ENCODE data around the gene QRICH1. TPM values are rescaled to one million over a fixed set of nuclear protein-coding genes. Genes with fewer than 3 reads are reported as not detected.

QRICH1 gene
- total RNA-seq, 2 experiments from 2014 or later, result 141 to 153 TPM

- Mint-ChIP-seq H3K9me3 (no peaks in the 10 kb centered on the region), H3K36me3 (peaks cover 19% of the 10 kb centered on the region), H3K27me3 (no peaks in the 10 kb centered on the region), H3K27ac (peak overlapping the region; percentile 72), H3K4me3 (no peak overlapping the region), H3K4me1 (peaks cover 42% of the 10 kb centered on the region)
- ATAC-seq (ENCODE audit: low read depth) (no peak), DNase-seq (no peak)
- POLR2A ChIA-PET, result interaction anchor here (0.6 to 9.8 kb wide), 5 partner anchors 8 to 68 kb away, joined by 3 to 244 read pairs (median 3); partner anchors contain the start of genes QRICH1 and WDR6
These were observed 68.7 kb downstream of the QRICH1 start for GRCh38 chr3:49025005-49025792.

GRCh38 chr3:49024449-49024848 lies 69.4 kb downstream of the QRICH1 start:
- H3K4me1 Mint-ChIP-seq, result peaks cover 40% of the 10 kb centered on the region
- H3K27ac Mint-ChIP-seq, result no peak overlapping the region
- H3K27me3 Mint-ChIP-seq, result no peaks in the 10 kb centered on the region
- no peaks in the 10 kb centered on the region for H3K9me3 Mint-ChIP-seq
- peaks cover 19% of the 10 kb centered on the region for H3K36me3 Mint-ChIP-seq
- no peak for DNase-seq
- no peak for ATAC-seq (ENCODE audit: low read depth)
- H3K4me3 Mint-ChIP-seq, result no peak overlapping the region
- POLR2A ChIA-PET, result interaction anchor here (0.8 to 9.8 kb wide), 4 partner anchors 18 to 69 kb away, joined by 3 to 244 read pairs (median 54); partner anchors contain the start of genes QRICH1 and WDR6

DNA sequence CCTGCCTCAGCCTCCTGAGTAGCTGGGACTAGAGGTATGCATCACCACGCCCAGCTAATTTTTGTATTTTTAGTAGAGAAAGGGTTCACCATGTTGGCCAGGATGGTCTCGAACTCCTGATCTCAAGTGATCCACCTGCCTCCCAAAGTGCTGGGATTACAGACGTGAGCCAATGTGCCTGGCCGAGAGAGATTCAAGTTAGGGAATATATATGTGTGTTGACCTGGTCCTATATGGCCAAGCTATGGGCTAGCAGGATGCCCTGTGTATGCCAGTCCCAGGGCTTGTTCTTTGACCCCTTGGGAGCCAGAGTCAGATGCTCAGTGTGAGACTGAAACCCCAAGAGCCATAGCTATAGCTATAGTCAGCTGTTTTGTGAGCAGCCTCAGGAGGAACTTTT lies 70.1 kb downstream of the QRICH1 start:
- peaks cover 19% of the 10 kb centered on the region for H3K36me3 Mint-ChIP-seq
- no peaks in the 10 kb centered on the region for H3K27me3 Mint-ChIP-seq
- peak overlapping the region; percentile 48 for H3K27ac Mint-ChIP-seq
- H3K4me3 Mint-ChIP-seq, result peak overlapping the region; percentile 89
- H3K4me1 Mint-ChIP-seq, result peaks cover 39% of the 10 kb centered on the region
- POLR2A ChIA-PET, result interaction anchor here (1.5 to 9.8 kb wide), 3 partner anchors 17 to 70 kb away, joined by 7 to 244 read pairs (median 101); partner anchors contain the start of genes QRICH1 and WDR6
- ATAC-seq (ENCODE audit: low read depth) (no peak), DNase-seq (no peak)
- H3K9me3 Mint-ChIP-seq, result no peaks in the 10 kb centered on the region

DNA sequence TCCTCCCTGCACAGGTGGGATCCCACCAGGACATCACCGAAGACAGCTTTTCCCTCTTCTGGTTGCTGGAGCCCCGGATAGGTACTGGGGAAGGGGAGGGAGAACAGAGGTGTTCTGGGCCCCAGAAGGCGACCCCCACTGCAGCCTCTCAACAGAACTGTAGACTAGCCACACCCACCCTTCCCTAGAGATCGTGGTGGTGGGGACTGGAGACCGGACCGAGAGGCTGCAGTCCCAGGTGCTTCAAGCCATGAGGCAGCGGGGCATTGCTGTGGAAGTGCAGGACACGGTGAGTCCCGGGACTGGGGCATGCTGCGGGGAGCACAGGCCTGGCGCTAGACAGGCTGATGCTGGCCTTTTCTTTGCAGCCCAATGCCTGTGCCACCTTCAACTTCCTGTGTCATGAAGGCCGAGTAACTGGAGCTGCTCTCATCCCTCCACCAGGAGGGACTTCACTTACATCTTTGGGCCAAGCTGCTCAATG lies 71.1 kb downstream of the QRICH1 start:
- ATAC-seq (ENCODE audit: low read depth) (no peak), DNase-seq (no peak)
- peaks cover 31% of the 10 kb centered on the region for H3K4me1 Mint-ChIP-seq
- H3K27ac Mint-ChIP-seq, result peak overlapping the region; percentile 98
- peak overlapping the region; percentile 89 for H3K4me3 Mint-ChIP-seq
- H3K36me3 Mint-ChIP-seq, result peaks cover 17% of the 10 kb centered on the region
- POLR2A ChIA-PET, result interaction anchor here (1.0 to 10.1 kb wide), 12 partner anchors 8 to 318 kb away, joined by 3 to 244 read pairs (median 14); partner anchors contain the start of genes ARIH2, P4HTM, QRICH1 and USP19
- H3K9me3 Mint-ChIP-seq, result no peaks in the 10 kb centered on the region
- no peaks in the 10 kb centered on the region for H3K27me3 Mint-ChIP-seq

GRCh38 chr3:49021813-49022687 lies 71.8 kb downstream of the QRICH1 start, which contains the start of gene NDUFAF3:
Gene NDUFAF3 (plus strand): TSS chr3:49022121. CDS start chr3:49022145, 24 bp downstream.
- ATAC-seq (ENCODE audit: low read depth), result peak; percentile 71
- H3K4me3 Mint-ChIP-seq, result peak within 1 kb of the TSS; percentile 96
- H3K36me3 Mint-ChIP-seq, result peaks cover 14% of the 10 kb centered on the region
- H3K4me1 Mint-ChIP-seq, result peaks cover 31% of the 10 kb centered on the region
- H3K27me3 Mint-ChIP-seq, result no peaks in the 10 kb centered on the region
- peak; percentile 95 for DNase-seq
- H3K27ac Mint-ChIP-seq, result peak within 1 kb of the TSS; percentile 98
- no peaks in the 10 kb centered on the region for H3K9me3 Mint-ChIP-seq
- POLR2A ChIA-PET, result interaction anchor here (0.9 to 10.1 kb wide), 18 partner anchors 7 to 554 kb away, joined by 3 to 244 read pairs (median 6); partner anchors contain the start of genes ARIH2, IMPDH2, P4HTM and QRICH1

GRCh38 chr3:49021213-49021812 lies 72.6 kb downstream of the QRICH1 start:
- H3K4me3 Mint-ChIP-seq, result peak overlapping the region; percentile 96
- H3K36me3 Mint-ChIP-seq, result peaks cover 12% of the 10 kb centered on the region
- peak; percentile 67 for ATAC-seq (ENCODE audit: low read depth)

DNA sequence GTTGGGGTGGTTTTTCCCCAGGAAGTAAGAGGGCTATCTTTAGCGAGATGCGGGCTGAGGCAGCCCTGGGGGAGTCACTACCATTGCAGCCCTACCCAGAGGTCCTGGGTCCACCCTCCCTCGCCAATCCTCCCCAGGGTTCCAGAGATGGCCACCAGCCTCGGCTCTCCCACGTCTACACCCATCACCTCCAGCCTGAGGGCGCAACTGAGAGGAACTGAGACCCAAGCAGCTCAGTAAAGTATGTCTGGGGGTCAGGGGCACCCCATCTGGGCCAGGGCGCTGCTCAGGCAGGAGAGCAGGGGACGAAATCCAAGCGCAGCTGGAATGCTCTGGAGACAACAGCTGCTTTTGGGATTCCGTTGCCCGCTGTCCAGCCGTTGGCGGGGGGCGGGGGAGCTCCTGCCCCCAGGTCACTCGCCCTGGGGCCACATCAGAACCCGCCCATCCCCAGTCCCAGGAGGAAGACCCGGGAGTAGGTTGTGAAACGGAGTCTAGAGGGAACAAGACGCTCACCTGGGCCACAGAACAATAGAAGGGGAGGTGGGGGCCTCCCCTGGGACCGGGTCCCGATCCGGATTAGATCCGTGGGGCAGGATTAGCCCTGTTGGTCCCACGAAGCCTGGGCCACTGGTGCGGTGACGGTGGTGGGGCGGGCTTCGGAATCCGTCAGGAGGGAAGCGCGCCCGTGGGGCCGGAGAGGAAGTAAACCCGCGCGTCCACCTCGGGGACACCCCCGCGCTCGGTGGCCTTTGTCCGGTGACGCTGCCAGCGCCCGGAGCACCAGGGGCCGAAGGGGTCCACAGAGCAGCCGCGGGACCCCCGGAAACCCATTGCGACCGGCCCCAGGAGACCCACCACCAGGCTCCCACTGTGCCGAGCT lies 73.3 kb downstream of the QRICH1 start:
- H3K27me3 Mint-ChIP-seq, result no peaks in the 10 kb centered on the region
- peaks cover 22% of the 10 kb centered on the region for H3K4me1 Mint-ChIP-seq

More at GRCh38 chr3:49021213-49021812, 72.6 kb downstream of the QRICH1 start:
- Mint-ChIP-seq H3K9me3 (no peaks in the 10 kb centered on the region), H3K4me1 (peaks cover 26% of the 10 kb centered on the region), H3K27ac (peak overlapping the region; percentile 98), H3K27me3 (no peaks in the 10 kb centered on the region)
- peak; percentile 99 for DNase-seq
- POLR2A ChIA-PET, result interaction anchor here (0.5 to 10.1 kb wide), 18 partner anchors 7 to 553 kb away, joined by 3 to 244 read pairs (median 6); partner anchors contain the start of genes ARIH2, IMPDH2, P4HTM and QARS1

GRCh38 chr3:49019941-49020329 lies 73.9 kb downstream of the QRICH1 start:
- POLR2A ChIA-PET, result interaction anchor here (0.5 to 10.1 kb wide), 12 partner anchors 8 to 323 kb away, joined by 3 to 244 read pairs (median 12); partner anchors contain the start of genes ARIH2, IMPDH2, IP6K2 and P4HTM
- ATAC-seq (ENCODE audit: low read depth), result no peak
- H3K36me3 Mint-ChIP-seq, result peaks cover 6% of the 10 kb centered on the region
- peak overlapping the region; percentile 96 for H3K4me3 Mint-ChIP-seq
- no peak for DNase-seq
- H3K9me3 Mint-ChIP-seq, result no peaks in the 10 kb centered on the region
- H3K27ac Mint-ChIP-seq, result peak overlapping the region; percentile 98
- H3K4me1 Mint-ChIP-seq, result peaks cover 20% of the 10 kb centered on the region
- no peaks in the 10 kb centered on the region for H3K27me3 Mint-ChIP-seq

More for the DNA sequence above, 73.3 kb downstream of the QRICH1 start:
- Mint-ChIP-seq H3K27ac (peak overlapping the region; percentile 98), H3K36me3 (peaks cover 8% of the 10 kb centered on the region), H3K9me3 (no peaks in the 10 kb centered on the region), H3K4me3 (peak overlapping the region; percentile 96)
- DNase-seq, result peak; percentile 62
- POLR2A ChIA-PET, result interaction anchor here (0.5 to 10.1 kb wide), 16 partner anchors 8 to 553 kb away, joined by 3 to 244 read pairs (median 5); partner anchors contain the start of genes ARIH2, IMPDH2, IP6K2 and P4HTM
- no peak for ATAC-seq (ENCODE audit: low read depth)

- Mint-ChIP-seq H3K9me3 (no peaks in the 10 kb centered on the region), H3K27me3 (no peaks in the 10 kb centered on the region), H3K4me3 (peak overlapping the region; percentile 96), H3K27ac (peak overlapping the region; percentile 98), H3K36me3 (peaks cover 8% of the 10 kb centered on the region), H3K4me1 (peaks cover 21% of the 10 kb centered on the region)
- DNase-seq, result no peak
- no peak for ATAC-seq (ENCODE audit: low read depth)
- POLR2A ChIA-PET, result interaction anchor here (8.8 to 10.1 kb wide), 3 partner anchors 12 to 75 kb away, joined by 101 to 244 read pairs (median 129); partner anchors contain the start of genes P4HTM, QRICH1 and WDR6
These were observed 75.2 kb downstream of the QRICH1 start for GRCh38 chr3:49018707-49019006.

DNA sequence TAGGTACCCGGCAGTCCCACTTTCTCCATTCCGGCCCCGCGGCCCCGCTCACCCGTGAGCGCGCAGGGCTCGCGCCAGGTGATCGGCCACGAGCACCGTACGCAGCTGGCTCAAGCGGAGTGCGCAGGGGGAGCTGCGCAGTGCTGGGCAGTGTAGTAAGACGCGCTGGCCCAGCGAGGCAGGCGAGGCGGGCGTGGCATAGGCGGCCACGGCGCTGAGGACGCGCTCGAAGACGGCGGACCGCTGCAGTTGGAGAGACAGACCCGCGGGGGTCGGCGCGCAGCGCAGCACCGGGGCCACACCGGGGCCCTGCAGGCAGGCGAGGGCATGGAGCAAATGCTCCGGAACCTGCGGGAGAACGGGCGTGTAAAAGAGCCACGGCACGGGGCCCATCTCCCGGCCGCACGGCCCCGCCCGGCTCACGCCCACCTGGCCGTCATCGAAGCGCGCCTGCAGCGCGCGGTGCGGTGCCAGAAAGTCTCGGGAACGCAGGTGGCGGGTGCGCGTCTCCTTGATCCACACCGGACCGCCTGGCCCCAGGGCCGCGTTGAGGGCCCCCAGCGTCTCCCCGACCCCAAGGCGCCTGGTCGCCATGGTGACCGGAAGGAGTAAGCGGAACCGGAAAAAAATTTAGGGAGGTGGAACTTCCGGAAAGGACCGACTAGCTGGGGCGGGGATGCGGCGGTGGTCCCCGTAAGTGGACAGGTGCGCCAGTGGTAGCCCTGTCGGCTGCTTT lies 75.7 kb downstream of the QRICH1 start, which contains the start of gene DALRD3:
Gene DALRD3 (minus strand): TSS at position 610 of the 736 bp plus-strand sequence. CDS start 16 bp downstream, at position 594.
- Mint-ChIP-seq H3K27ac (peak within 1 kb of the TSS; percentile 98), H3K4me3 (peak within 1 kb of the TSS; percentile 96), H3K4me1 (peaks cover 19% of the 10 kb centered on the region), H3K36me3 (peaks cover 7% of the 10 kb centered on the region), H3K9me3 (no peaks in the 10 kb centered on the region), H3K27me3 (no peaks in the 10 kb centered on the region)
- POLR2A ChIA-PET, result interaction anchor here (1.0 to 10.1 kb wide), 7 partner anchors 11 to 102 kb away, joined by 3 to 244 read pairs (median 20); partner anchors contain the start of genes ARIH2, IMPDH2, P4HTM and QRICH1
- ATAC-seq (ENCODE audit: low read depth) (peak; percentile 13), DNase-seq (peak; percentile 83)
